ENCODE results near the gene PLCH1. TPM values are rescaled to one million over a fixed set of nuclear protein-coding genes. Genes with fewer than 3 reads are reported as not detected.

Gene PLCH1
- total RNA-seq, 2 experiments from 2014 or later = 0.16 to 0.26 TPM

DNA sequence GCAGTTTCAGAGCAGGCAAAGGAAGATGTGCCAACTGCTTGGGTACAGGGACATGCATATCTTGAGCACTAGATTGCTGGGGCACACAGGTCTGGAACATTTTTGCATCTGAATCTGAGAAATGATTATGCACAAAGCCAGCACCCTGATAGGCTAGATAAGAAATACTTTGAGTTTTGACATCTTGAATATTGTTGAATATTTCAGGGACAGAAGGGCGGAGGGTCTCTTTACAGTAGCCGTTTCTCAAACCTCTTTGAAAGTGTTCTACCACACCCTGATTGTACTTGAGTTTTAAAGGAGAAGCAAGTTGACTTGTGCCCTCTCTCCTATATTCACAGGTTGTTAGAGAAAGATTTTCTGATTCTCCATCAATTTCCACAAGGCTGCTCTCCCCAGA is 263.3 kb downstream of the PLCH1 start:
- CTCF ChIA-PET = no interaction called here
- POLR2A ChIA-PET = no interaction called here
- ATAC-seq (no peak), DNase-seq (no peak)
- intact Hi-C loops (cut with DNase I, micrococcal nuclease) = no loop called here
- no peaks in the 10 kb centered on the region for H3K27me3 Mint-ChIP-seq
- peaks cover 4% of the 10 kb centered on the region for H3K4me1 Mint-ChIP-seq
- H3K27ac Mint-ChIP-seq = no peak overlapping the region
- peaks cover 3% of the 10 kb centered on the region for H3K9me3 Mint-ChIP-seq (ENCODE audit: low read depth)
- no peaks in the 10 kb centered on the region for H3K36me3 Mint-ChIP-seq (ENCODE audit: low read depth)
- H3K4me3 Mint-ChIP-seq = no peak overlapping the region

DNA sequence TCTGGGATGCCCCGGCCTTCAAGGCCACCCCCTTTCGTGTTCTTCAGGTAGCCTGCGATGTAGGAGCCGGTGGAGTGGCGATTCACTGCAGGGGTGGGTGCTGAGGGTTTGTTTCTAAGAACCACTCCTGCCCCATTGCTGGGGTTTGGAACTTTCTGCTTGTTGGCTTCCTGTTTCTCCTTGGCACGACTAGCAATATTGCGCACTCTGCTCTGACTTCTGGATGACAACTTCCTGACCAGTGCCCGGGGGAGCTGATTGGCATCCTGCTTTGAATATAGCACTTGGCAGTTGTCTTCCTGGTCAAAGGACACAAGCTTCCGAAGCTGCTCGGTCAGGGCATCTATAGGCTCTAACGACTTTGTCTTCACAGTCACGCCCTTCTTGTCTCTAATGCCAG is 263.8 kb downstream of the PLCH1 start:
- H3K27ac Mint-ChIP-seq = no peak overlapping the region
- intact Hi-C loops (cut with DNase I, micrococcal nuclease) = no loop called here
- ATAC-seq (no peak), DNase-seq (no peak)
- ChIA-PET CTCF (no interaction called here), POLR2A (no interaction called here)
- peaks cover 3% of the 10 kb centered on the region for H3K9me3 Mint-ChIP-seq (ENCODE audit: low read depth)
- no peaks in the 10 kb centered on the region for H3K36me3 Mint-ChIP-seq (ENCODE audit: low read depth)
- H3K4me1 Mint-ChIP-seq = peaks cover 2% of the 10 kb centered on the region
- no peak overlapping the region for H3K4me3 Mint-ChIP-seq
- H3K27me3 Mint-ChIP-seq = no peaks in the 10 kb centered on the region

DNA sequence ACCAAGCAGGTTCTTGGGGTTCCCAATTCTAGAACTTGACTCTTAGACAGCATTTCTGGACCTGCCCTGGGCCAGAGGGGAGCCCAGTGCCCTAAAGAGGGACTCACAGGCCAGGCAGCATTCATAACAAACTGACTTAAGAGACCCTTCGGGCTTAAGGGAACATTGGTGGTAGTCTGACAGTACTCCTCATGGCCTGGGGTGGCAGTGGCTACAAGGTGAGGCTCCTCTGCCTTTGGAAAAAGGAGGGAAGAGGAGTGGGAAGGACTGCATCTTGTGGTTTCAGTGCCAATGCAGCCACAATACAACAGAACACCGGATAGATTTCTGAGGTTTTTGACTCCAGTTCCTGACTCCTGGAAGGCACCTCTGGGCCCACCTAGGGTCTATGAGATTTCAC is 279.2 kb downstream of the PLCH1 start:
- H3K27me3 Mint-ChIP-seq = peaks cover 2% of the 10 kb centered on the region
- peaks cover 20% of the 10 kb centered on the region for H3K9me3 Mint-ChIP-seq (ENCODE audit: low read depth)
- ChIA-PET POLR2A (no interaction called here), CTCF (no interaction called here)
- peaks cover 2% of the 10 kb centered on the region for H3K36me3 Mint-ChIP-seq (ENCODE audit: low read depth)
- DNase-seq = no peak
- no peaks in the 10 kb centered on the region for H3K4me1 Mint-ChIP-seq
- H3K4me3 Mint-ChIP-seq = no peak overlapping the region
- H3K27ac Mint-ChIP-seq = no peak overlapping the region
- intact Hi-C loops (cut with DNase I, micrococcal nuclease) = no loop called here
- ATAC-seq = no peak

- no peak for ATAC-seq
- peaks cover 10% of the 10 kb centered on the region for H3K9me3 Mint-ChIP-seq (ENCODE audit: low read depth)
- H3K27me3 Mint-ChIP-seq = peaks cover 2% of the 10 kb centered on the region
- no peak overlapping the region for H3K4me3 Mint-ChIP-seq
- no peaks in the 10 kb centered on the region for H3K4me1 Mint-ChIP-seq
- H3K27ac Mint-ChIP-seq = no peak overlapping the region
- DNase-seq = no peak
- H3K36me3 Mint-ChIP-seq (ENCODE audit: low read depth) = no peaks in the 10 kb centered on the region
- ChIA-PET CTCF (no interaction called here), POLR2A (no interaction called here)
- intact Hi-C loops (cut with DNase I, micrococcal nuclease) = no loop called here
Measured at GRCh38 chr3:155462672-155463071, 282.2 kb downstream of the PLCH1 start.

DNA sequence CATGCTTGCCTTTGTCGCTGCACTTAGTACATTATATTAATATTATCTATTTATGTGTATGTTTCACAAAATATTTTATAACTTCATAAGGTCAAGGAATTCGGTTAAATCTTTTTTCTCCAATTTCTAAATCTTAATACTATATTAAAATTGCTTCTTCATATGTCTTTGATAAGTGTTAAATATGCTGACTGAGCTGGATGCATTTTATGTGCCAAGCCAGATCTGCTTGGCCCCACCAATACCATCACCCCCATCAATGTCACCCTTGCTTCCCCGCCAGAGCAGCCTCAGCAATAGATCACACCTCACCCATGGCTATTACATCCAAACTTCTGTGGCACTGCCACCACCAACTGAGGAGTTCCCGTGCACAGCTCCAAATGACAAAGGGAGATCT is 287.3 kb downstream of the PLCH1 start:
- Mint-ChIP-seq H3K27ac (no peak overlapping the region), H3K4me1 (no peaks in the 10 kb centered on the region), H3K36me3 (ENCODE audit: low read depth) (no peaks in the 10 kb centered on the region), H3K9me3 (ENCODE audit: low read depth) (no peaks in the 10 kb centered on the region), H3K27me3 (no peaks in the 10 kb centered on the region), H3K4me3 (no peak overlapping the region)
- DNase-seq = no peak
- CTCF ChIA-PET = no interaction called here
- POLR2A ChIA-PET = no interaction called here
- ATAC-seq = no peak
- intact Hi-C loops (cut with DNase I, micrococcal nuclease) = no loop called here

GRCh38 chr3:155455765-155456164 is 289.1 kb downstream of the PLCH1 start:
- Mint-ChIP-seq H3K9me3 (ENCODE audit: low read depth) (no peaks in the 10 kb centered on the region), H3K36me3 (ENCODE audit: low read depth) (no peaks in the 10 kb centered on the region), H3K27ac (no peak overlapping the region), H3K4me1 (no peaks in the 10 kb centered on the region), H3K4me3 (no peak overlapping the region), H3K27me3 (no peaks in the 10 kb centered on the region)
- POLR2A ChIA-PET = no interaction called here
- intact Hi-C loops (cut with DNase I, micrococcal nuclease) = no loop called here
- CTCF ChIA-PET = no interaction called here
- DNase-seq (no peak), ATAC-seq (no peak)

DNA sequence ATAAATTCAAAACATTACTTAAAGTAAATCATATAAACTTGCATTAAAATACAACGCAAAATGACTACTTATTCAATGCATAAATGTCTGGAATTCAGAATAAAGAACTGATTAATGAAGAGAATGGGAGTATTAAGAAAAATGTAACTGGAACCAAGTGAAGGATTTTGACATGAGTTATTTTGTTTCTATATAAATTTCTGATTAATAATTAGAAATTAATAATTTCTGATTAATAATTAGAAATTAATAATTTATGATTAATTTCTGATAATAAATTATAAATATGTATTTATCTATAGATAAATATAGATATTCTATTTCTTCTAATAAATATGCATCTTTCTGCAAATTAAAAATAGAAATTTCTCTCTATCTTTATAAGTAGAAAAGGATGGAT is 291.4 kb downstream of the PLCH1 start:
- H3K27me3 Mint-ChIP-seq = no peaks in the 10 kb centered on the region

GRCh38 chr3:155449613-155450267 is 295.1 kb downstream of the PLCH1 start:
- POLR2A ChIA-PET = no interaction called here
- Mint-ChIP-seq H3K9me3 (ENCODE audit: low read depth) (no peaks in the 10 kb centered on the region), H3K36me3 (ENCODE audit: low read depth) (no peaks in the 10 kb centered on the region), H3K27me3 (no peaks in the 10 kb centered on the region), H3K4me3 (no peak overlapping the region), H3K27ac (no peak overlapping the region), H3K4me1 (no peaks in the 10 kb centered on the region)
- ATAC-seq = no peak
- intact Hi-C loops (cut with DNase I, micrococcal nuclease) = no loop called here
- no peak for DNase-seq
- CTCF ChIA-PET = no interaction called here

More for the DNA sequence above, 291.4 kb downstream of the PLCH1 start:
- POLR2A ChIA-PET = no interaction called here
- DNase-seq = no peak
- intact Hi-C loops (cut with DNase I, micrococcal nuclease) = no loop called here
- H3K4me3 Mint-ChIP-seq = no peak overlapping the region
- CTCF ChIA-PET = no interaction called here
- no peak for ATAC-seq
- no peaks in the 10 kb centered on the region for H3K4me1 Mint-ChIP-seq
- H3K9me3 Mint-ChIP-seq (ENCODE audit: low read depth) = no peaks in the 10 kb centered on the region
- no peak overlapping the region for H3K27ac Mint-ChIP-seq
- H3K36me3 Mint-ChIP-seq (ENCODE audit: low read depth) = no peaks in the 10 kb centered on the region

GRCh38 chr3:155448531-155448930 is 296.3 kb downstream of the PLCH1 start:
- no peaks in the 10 kb centered on the region for H3K27me3 Mint-ChIP-seq
- H3K36me3 Mint-ChIP-seq (ENCODE audit: low read depth) = no peaks in the 10 kb centered on the region
- ATAC-seq (no peak), DNase-seq (no peak)
- intact Hi-C loops (cut with DNase I, micrococcal nuclease) = no loop called here
- no peaks in the 10 kb centered on the region for H3K4me1 Mint-ChIP-seq
- ChIA-PET CTCF (no interaction called here), POLR2A (no interaction called here)
- H3K4me3 Mint-ChIP-seq = no peak overlapping the region
- no peak overlapping the region for H3K27ac Mint-ChIP-seq
- H3K9me3 Mint-ChIP-seq (ENCODE audit: low read depth) = no peaks in the 10 kb centered on the region

DNA sequence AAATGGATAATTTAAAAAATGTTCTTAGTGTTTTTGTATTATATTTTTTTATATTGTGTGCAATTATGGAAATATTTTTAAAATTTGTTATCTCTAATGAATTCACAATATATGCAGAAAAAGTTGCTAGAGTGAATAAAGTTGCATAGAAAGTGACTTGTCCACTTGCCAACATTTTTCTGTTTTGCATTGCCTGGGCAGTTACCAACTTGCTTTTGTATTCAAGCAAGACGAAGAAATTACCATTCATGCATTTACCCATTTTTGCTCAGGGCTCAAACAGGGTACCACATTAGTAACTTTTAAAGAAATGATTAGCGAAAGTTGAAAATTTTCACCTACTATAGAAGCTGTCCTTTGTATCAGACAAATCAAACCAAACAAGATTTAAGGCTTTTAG is 298.5 kb downstream of the PLCH1 start:
- Mint-ChIP-seq H3K27ac (no peak overlapping the region), H3K27me3 (no peaks in the 10 kb centered on the region), H3K9me3 (ENCODE audit: low read depth) (no peaks in the 10 kb centered on the region), H3K4me3 (no peak overlapping the region), H3K36me3 (ENCODE audit: low read depth) (no peaks in the 10 kb centered on the region), H3K4me1 (no peaks in the 10 kb centered on the region)
- ChIA-PET POLR2A (no interaction called here), CTCF (interaction anchor here (1.0 kb wide), 1 partner anchor 22 kb away, joined by 3 read pairs; no protein-coding TSS in a partner anchor)
- no peak for ATAC-seq
- intact Hi-C loops (cut with DNase I, micrococcal nuclease) = no loop called here
- DNase-seq = no peak

GRCh38 chr3:155444771-155445170 is 300.1 kb downstream of the PLCH1 start:
- CTCF ChIA-PET = interaction anchor here (0.6 kb wide), 1 partner anchor 33 kb away, joined by 3 read pairs; no protein-coding TSS in a partner anchor
- Mint-ChIP-seq H3K27ac (no peak overlapping the region), H3K4me1 (no peaks in the 10 kb centered on the region), H3K36me3 (ENCODE audit: low read depth) (no peaks in the 10 kb centered on the region), H3K4me3 (no peak overlapping the region), H3K9me3 (ENCODE audit: low read depth) (no peaks in the 10 kb centered on the region), H3K27me3 (no peaks in the 10 kb centered on the region)
- DNase-seq = no peak
- POLR2A ChIA-PET = no interaction called here
- ATAC-seq = no peak
- intact Hi-C loops (cut with DNase I, micrococcal nuclease) = no loop called here

DNA sequence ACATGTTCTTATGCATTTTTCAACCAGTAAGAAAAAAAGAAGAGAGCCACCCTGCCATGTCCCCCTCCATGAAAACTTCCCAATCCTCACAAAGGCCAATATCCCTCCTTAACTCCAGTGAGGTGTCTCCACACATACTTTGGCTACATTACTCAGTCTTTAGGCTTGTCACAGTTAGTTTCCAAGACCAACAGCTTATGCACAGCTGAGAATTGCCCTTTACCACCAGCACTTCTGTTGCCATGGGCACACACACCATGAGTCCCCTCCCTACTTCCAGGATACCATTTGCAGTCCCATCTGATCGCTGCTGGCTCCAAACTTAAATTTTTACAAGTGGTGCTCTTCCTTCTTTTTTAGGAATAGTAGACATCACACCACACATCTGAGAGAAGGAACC is 301.1 kb downstream of the PLCH1 start:
- POLR2A ChIA-PET = no interaction called here
- DNase-seq = no peak
- no peak overlapping the region for H3K4me3 Mint-ChIP-seq
- CTCF ChIA-PET = no interaction called here
- no peaks in the 10 kb centered on the region for H3K27me3 Mint-ChIP-seq
- H3K36me3 Mint-ChIP-seq (ENCODE audit: low read depth) = no peaks in the 10 kb centered on the region
- intact Hi-C loops (cut with DNase I, micrococcal nuclease) = no loop called here
- no peak overlapping the region for H3K27ac Mint-ChIP-seq
- H3K9me3 Mint-ChIP-seq (ENCODE audit: low read depth) = no peaks in the 10 kb centered on the region
- no peaks in the 10 kb centered on the region for H3K4me1 Mint-ChIP-seq
- no peak for ATAC-seq

- DNase-seq (no peak), ATAC-seq (no peak)
- no peak overlapping the region for H3K4me3 Mint-ChIP-seq
- H3K27me3 Mint-ChIP-seq = no peaks in the 10 kb centered on the region
- intact Hi-C loops (cut with DNase I, micrococcal nuclease) = no loop called here
- ChIA-PET CTCF (no interaction called here), POLR2A (no interaction called here)
- H3K9me3 Mint-ChIP-seq (ENCODE audit: low read depth) = no peaks in the 10 kb centered on the region
- H3K4me1 Mint-ChIP-seq = no peaks in the 10 kb centered on the region
- no peaks in the 10 kb centered on the region for H3K36me3 Mint-ChIP-seq (ENCODE audit: low read depth)
- H3K27ac Mint-ChIP-seq = no peak overlapping the region
Measured at GRCh38 chr3:155442072-155442471, 302.8 kb downstream of the PLCH1 start.

Data from activated CD4-positive, alpha-beta T cell treated with anti-CD3 and anti-CD28 coated beads for 36 hours (primary cell).